Mesothelial cell of epicardium (in vitro differentiated cells): ENCODE results near the gene TOGARAM1. TPM values are rescaled to one million over a fixed set of nuclear protein-coding genes. Genes with fewer than 3 reads are reported as not detected.

ENCODE experiments used
- DNase-seq, 2 experiments: peaks; one replicate each; pipeline ENCODE4 v3.0.0; 2021; ENCODE audit warnings: low spot score in 2 of 2; ENCODE audit not compliant: unreplicated experiment in 2 of 2
- H3K27ac Mint-ChIP-seq: 2 replicates; pipeline ENCODE4 v1.8.0; 2021; ENCODE audit warnings: mixed read lengths
- H3K27me3 Mint-ChIP-seq: 2 replicates; pipeline ENCODE4 v1.8.0; 2021; ENCODE audit warnings: low read depth, mixed read lengths
- H3K36me3 Mint-ChIP-seq: 2 replicates; pipeline ENCODE4 v1.8.0; 2021; ENCODE audit warnings: mixed read lengths
- H3K4me1 Mint-ChIP-seq: 2 replicates; pipeline ENCODE4 v1.8.0; 2021; ENCODE audit warnings: mixed read lengths
- H3K4me3 Mint-ChIP-seq: 2 replicates; pipeline ENCODE4 v1.8.0; 2021; ENCODE audit warnings: mild to moderate bottlenecking, moderate library complexity, mixed read lengths
- H3K9me3 Mint-ChIP-seq: 2 replicates; pipeline ENCODE4 v1.8.0; 2021; ENCODE audit warnings: mixed read lengths
- CTCF ChIP-seq: fragments of 200-600 bp; sonication (generic); IDR thresholded peaks from one replicate; pipeline ENCODE4 v1.5.0; 2021; ENCODE audit warnings: antibody characterized with exemption; ENCODE audit not compliant: unreplicated experiment
- total RNA-seq: library from RNA; stranded (reverse); gene quantifications from 3 replicates; pipeline ENCODE4 v1.2.1, GENCODE V29; 2021

Gene TOGARAM1
- total RNA-seq, 1 donor from 2014 or later, result 27.3 TPM

- no peaks in the 10 kb centered on the region for H3K36me3 Mint-ChIP-seq
- peaks cover 10% of the 10 kb centered on the region for H3K4me1 Mint-ChIP-seq
- no peak overlapping the region for H3K27ac Mint-ChIP-seq
- TF ChIP-seq CTCF, result no peak
- no peak overlapping the region for H3K4me3 Mint-ChIP-seq
- H3K9me3 Mint-ChIP-seq, result peaks cover 1% of the 10 kb centered on the region
- DNase-seq, result no peak
- H3K27me3 Mint-ChIP-seq, result no peaks in the 10 kb centered on the region
Measured at GRCh38 chr14:44979273-44979672, 17.3 kb downstream of the TOGARAM1 start.

DNA sequence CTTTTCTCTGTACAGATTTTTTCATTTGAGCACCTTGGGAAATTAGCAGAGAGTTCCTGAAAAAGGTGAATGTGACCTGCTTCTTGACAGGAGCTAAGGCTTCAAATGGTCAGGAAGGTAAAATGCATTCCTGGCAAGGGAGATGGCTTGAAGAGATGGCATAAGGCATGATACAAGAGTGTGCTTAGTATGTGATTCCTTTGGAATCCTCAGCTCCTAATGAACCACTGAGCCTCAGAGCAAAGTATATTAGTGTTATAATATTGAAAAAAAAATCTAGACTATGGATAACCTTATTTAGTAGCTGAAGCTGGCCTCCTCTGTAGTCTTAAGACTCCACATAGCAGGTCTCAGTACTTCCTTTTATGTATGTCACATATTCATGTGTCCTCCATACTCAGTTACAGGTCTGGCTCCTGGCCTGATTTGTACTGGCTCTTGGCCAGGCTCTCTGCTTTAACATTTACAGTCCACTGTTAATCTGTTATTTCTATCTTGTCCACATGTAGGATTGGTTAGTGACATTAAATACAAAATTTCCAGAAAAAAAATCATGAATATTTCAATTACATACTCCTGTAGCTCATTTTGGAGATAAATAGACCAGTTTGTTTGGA, 17.9 kb downstream of the TOGARAM1 start:
- no peaks in the 10 kb centered on the region for H3K27me3 Mint-ChIP-seq
- H3K4me3 Mint-ChIP-seq, result no peak overlapping the region
- H3K4me1 Mint-ChIP-seq, result peaks cover 10% of the 10 kb centered on the region
- peak overlapping the region; percentile 18 for H3K27ac Mint-ChIP-seq
- H3K9me3 Mint-ChIP-seq, result no peaks in the 10 kb centered on the region
- no peaks in the 10 kb centered on the region for H3K36me3 Mint-ChIP-seq
- DNase-seq, result no peak
- TF ChIP-seq CTCF, result no peak

DNA sequence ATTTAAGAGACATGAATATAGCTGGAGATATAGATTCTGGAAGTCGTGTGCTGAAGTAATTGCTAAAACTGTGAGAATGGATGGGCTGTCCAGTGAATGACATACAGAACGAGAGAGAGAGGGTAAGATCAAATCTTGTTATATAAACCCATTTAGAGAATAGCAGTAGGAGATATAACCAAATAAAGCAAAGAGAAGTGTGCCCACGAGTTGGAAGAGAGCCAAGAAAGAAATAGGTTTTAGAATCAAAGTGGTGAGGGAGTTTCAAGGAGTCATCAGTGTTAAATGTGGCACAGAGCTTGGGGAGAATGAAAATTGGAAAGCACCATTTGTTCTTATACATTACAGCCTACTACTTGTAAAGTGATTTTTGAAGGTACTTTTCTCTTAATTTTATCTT, 19.2 kb downstream of the TOGARAM1 start:
- Mint-ChIP-seq H3K27me3 (no peaks in the 10 kb centered on the region), H3K9me3 (no peaks in the 10 kb centered on the region), H3K4me1 (peaks cover 10% of the 10 kb centered on the region), H3K36me3 (no peaks in the 10 kb centered on the region), H3K27ac (no peak overlapping the region), H3K4me3 (no peak overlapping the region)
- no peak for TF ChIP-seq CTCF
- DNase-seq, result no peak

DNA sequence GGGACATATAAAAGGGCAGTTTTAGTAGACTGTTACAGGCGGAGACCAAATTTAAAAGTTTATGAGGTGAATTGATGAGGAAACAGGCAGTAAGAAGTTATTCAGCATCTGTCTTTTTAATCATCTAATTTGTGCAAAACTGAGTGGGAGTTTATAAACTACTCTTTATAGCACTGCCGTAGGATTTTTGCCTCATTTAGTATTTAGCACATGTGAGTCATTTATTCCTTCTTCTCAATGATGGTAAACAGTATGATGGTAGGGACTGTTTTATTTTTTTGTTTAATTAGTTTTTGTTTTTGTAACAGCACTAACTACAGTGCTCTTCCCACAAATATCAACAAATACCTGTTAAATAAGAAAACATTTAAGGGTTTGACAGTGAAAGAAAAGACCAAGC, 20.6 kb downstream of the TOGARAM1 start:
- TF ChIP-seq CTCF, result no peak
- Mint-ChIP-seq H3K27ac (no peak overlapping the region), H3K4me3 (no peak overlapping the region), H3K4me1 (peaks cover 10% of the 10 kb centered on the region), H3K36me3 (no peaks in the 10 kb centered on the region), H3K9me3 (no peaks in the 10 kb centered on the region), H3K27me3 (no peaks in the 10 kb centered on the region)
- no peak for DNase-seq

- no peak for TF ChIP-seq CTCF
- Mint-ChIP-seq H3K4me1 (no peaks in the 10 kb centered on the region), H3K27ac (peak overlapping the region; percentile 37), H3K9me3 (no peaks in the 10 kb centered on the region), H3K36me3 (peaks cover 1% of the 10 kb centered on the region), H3K27me3 (no peaks in the 10 kb centered on the region), H3K4me3 (no peak overlapping the region)
- no peak for DNase-seq
Measured at GRCh38 chr14:44988694-44989093, 26.7 kb downstream of the TOGARAM1 start.
